Measurements from ENCODE around the gene STIM2.

GRCh38 chr4:27050731-27051130 is 190.1 kb downstream of the STIM2 start:
- TF ChIP-seq POLR2AphosphoS5 (IDR thresholded peaks at IDR 0.05; ENCODE audit: borderline replicate concordance, low read depth, low read length) (no peak), EZH2 (IDR thresholded peaks at IDR 0.05) (no peak)

Data from SK-N-MC (cell line).